Osteocyte (in vitro differentiated cells): ENCODE results near the gene SLC2A8. TPM values are rescaled to one million over a fixed set of nuclear protein-coding genes. Genes with fewer than 3 reads are reported as not detected.

Experiments
- DNase-seq: peaks from one replicate; pipeline ENCODE4 v3.0.0; 2021; ENCODE audit warnings: mixed read lengths; ENCODE audit not compliant: unreplicated experiment; ENCODE audit errors: extremely low spot score
- H3K27ac Mint-ChIP-seq: one replicate; pipeline ENCODE4 v1.8.0; 2021; ENCODE audit warnings: mild to moderate bottlenecking, mixed read lengths; ENCODE audit not compliant: unreplicated experiment
- H3K27me3 Mint-ChIP-seq: one replicate; pipeline ENCODE4 v1.8.0; 2021; ENCODE audit warnings: mixed read lengths; ENCODE audit not compliant: unreplicated experiment
- H3K36me3 Mint-ChIP-seq: one replicate; pipeline ENCODE4 v1.8.0; 2021; ENCODE audit warnings: mixed read lengths; ENCODE audit not compliant: unreplicated experiment
- H3K4me1 Mint-ChIP-seq: one replicate; pipeline ENCODE4 v1.8.0; 2021; ENCODE audit warnings: mixed read lengths; ENCODE audit not compliant: unreplicated experiment
- H3K4me3 Mint-ChIP-seq: one replicate; pipeline ENCODE4 v1.8.0; 2021; ENCODE audit warnings: mild to moderate bottlenecking, moderate library complexity, mixed read lengths; ENCODE audit not compliant: unreplicated experiment
- H3K9me3 Mint-ChIP-seq: one replicate; pipeline ENCODE4 v1.8.0; 2021; ENCODE audit warnings: mixed read lengths; ENCODE audit not compliant: unreplicated experiment
- total RNA-seq: library from RNA; stranded (reverse); gene quantifications from 2 replicates; pipeline ENCODE4 v1.2.1, GENCODE V29; 2021
- TF ChIP-seq, protein P1 (sequence below): fragments of 200-600 bp; sonication (generic); IDR thresholded peaks from 2 replicates; pipeline ENCODE4 v1.5.0; 2021; ENCODE audit warnings: antibody characterized with exemption, mild to moderate bottlenecking, moderate library complexity

SLC2A8 gene
- total RNA-seq, 1 donor from 2014 or later, result 18.2 TPM

DNA sequence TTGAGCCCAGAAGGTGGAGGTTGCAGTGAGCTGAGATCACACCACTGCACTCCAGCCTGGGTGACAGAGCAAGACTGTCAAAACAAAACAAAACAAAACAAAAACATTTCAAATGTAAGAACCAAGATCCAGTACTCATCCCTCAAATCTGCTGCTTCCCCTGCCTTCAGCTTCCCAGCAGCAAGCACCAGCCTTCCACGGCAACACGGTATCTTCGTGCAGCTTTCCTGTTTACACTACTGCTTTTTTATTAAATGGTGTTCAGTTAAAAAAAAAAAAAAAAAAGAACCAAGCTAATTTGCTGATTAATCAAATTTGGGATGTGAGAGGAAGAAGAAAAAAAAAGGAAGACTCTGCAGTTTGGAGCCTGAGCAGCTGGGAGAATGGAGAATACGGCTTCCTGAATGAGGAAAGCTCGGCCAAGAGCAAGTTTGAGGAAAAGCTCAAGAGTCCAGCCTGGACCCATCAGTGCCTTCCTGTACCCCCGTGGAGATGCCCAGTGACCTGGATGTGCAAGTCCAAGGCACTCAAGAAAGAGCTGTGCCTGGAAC lies 28.0 kb upstream of the SLC2A8 start:
- TF ChIP-seq, protein P1, sequence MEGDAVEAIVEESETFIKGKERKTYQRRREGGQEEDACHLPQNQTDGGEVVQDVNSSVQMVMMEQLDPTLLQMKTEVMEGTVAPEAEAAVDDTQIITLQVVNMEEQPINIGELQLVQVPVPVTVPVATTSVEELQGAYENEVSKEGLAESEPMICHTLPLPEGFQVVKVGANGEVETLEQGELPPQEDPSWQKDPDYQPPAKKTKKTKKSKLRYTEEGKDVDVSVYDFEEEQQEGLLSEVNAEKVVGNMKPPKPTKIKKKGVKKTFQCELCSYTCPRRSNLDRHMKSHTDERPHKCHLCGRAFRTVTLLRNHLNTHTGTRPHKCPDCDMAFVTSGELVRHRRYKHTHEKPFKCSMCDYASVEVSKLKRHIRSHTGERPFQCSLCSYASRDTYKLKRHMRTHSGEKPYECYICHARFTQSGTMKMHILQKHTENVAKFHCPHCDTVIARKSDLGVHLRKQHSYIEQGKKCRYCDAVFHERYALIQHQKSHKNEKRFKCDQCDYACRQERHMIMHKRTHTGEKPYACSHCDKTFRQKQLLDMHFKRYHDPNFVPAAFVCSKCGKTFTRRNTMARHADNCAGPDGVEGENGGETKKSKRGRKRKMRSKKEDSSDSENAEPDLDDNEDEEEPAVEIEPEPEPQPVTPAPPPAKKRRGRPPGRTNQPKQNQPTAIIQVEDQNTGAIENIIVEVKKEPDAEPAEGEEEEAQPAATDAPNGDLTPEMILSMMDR, result no peak
- Mint-ChIP-seq H3K27me3 (peaks cover 11% of the 10 kb centered on the region), H3K27ac (no peak overlapping the region), H3K9me3 (no peaks in the 10 kb centered on the region), H3K4me1 (no peaks in the 10 kb centered on the region), H3K4me3 (no peak overlapping the region), H3K36me3 (peaks cover 1% of the 10 kb centered on the region)
- DNase-seq, result no peak

DNA sequence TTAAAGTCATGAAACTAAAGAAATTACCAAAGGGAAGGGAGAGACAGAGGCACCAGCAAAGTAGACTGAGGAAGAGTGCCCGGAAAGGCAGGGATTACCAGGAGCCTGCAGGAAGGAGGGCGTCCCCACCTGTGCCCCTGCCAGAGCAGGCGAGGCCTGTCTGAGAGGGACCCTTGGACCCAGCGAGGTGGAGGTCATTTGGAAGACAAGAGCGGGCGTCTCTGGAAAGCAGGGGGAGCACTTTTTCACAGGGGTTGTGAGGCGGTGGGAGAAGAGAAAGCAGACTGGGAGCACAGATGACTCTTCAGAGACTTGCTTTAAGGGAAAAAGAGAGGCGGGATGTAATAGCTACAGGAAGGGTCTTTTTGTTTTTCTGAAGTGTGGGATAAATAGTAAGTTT lies 27.5 kb upstream of the SLC2A8 start:
- no peak for DNase-seq
- Mint-ChIP-seq H3K4me1 (no peaks in the 10 kb centered on the region), H3K27ac (no peak overlapping the region), H3K4me3 (no peak overlapping the region), H3K27me3 (peaks cover 11% of the 10 kb centered on the region), H3K9me3 (no peaks in the 10 kb centered on the region), H3K36me3 (peaks cover 1% of the 10 kb centered on the region)
- TF ChIP-seq, protein P1, result no peak

DNA sequence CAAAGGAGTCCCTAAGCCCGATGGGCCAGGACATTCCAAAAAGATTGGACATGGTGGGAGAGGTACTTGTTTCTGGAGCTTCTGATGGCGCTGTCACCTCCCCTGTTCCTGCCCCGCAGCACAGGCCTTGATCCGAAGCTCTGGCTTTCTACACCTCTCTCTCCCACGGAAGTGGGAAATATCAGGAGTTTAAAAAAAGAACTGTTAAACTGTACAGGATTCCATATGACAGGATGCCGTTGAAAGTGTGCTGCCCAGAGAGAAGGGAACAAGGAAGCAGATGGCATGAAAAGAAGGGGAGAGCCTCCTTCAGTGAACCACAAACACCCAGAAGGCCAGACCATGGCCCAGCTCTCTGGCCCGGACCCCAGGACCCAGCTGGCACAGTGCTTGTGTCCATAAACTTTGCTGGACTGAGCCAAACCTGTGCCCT lies 26.8 kb upstream of the SLC2A8 start:
- Mint-ChIP-seq H3K27ac (no peak overlapping the region), H3K4me3 (no peak overlapping the region), H3K36me3 (peaks cover 1% of the 10 kb centered on the region), H3K9me3 (no peaks in the 10 kb centered on the region), H3K27me3 (peaks cover 11% of the 10 kb centered on the region), H3K4me1 (no peaks in the 10 kb centered on the region)
- TF ChIP-seq, protein P1, result no peak
- DNase-seq, result no peak

DNA sequence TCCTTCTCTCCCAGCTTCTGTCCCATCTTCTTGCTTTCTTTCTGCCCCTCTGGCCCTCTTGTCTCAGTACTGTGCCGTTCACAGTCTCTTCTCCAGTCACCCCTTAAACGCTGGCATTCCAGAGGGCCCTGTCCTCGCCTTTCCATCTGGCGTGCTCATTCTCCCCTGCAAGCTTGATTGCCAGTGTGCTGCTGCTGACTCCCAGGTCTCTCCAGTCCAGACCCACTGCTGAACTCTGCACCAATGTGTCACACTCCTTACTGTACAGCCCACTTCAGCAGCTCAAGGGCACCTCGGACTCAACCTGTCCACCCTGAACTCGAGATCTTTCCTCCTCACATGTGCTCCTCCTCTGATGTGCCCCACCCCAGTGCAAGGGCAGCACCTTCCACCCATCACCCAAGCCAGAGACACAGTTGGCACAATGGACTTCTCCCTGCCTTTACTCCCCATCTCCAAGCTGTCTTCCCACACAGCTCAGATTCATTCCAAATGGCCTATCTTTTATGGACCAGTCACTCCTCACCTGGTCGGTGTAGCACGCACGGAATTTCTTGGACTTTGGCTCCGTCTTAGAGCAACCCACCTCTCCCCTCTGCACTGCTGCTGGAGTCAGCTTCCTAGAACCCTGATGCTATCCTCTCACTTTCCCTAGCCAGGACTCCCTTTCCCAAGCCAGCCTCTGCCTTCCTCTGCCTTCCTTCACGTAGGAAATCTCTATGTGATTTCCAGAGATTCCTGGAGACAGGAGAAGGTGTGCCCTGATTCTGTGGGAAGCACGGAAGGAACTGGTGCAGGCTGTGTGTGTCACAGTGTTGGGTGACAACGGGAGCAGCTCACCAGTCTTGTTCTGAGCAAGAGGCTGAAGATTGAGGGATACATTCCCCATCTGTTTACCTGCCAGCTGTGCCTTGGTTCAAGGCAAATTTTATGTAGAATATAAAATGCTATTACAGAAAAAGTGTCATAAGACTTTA lies 26.0 kb upstream of the SLC2A8 start:
- no peaks in the 10 kb centered on the region for H3K4me1 Mint-ChIP-seq
- peaks cover 11% of the 10 kb centered on the region for H3K27me3 Mint-ChIP-seq
- H3K9me3 Mint-ChIP-seq, result no peaks in the 10 kb centered on the region
- peaks cover 1% of the 10 kb centered on the region for H3K36me3 Mint-ChIP-seq
- H3K4me3 Mint-ChIP-seq, result no peak overlapping the region
- no peak for DNase-seq
- TF ChIP-seq, protein P1, result no peak
- H3K27ac Mint-ChIP-seq, result no peak overlapping the region

GRCh38 chr9:127380479-127380878 lies 16.5 kb upstream of the SLC2A8 start:
- Mint-ChIP-seq H3K4me3 (no peak overlapping the region), H3K36me3 (peaks cover 3% of the 10 kb centered on the region), H3K27me3 (peaks cover 5% of the 10 kb centered on the region), H3K27ac (no peak overlapping the region), H3K4me1 (no peaks in the 10 kb centered on the region), H3K9me3 (peaks cover 4% of the 10 kb centered on the region)
- TF ChIP-seq, protein P1, result no peak
- DNase-seq, result no peak
